HCT116 (cell line): ENCODE measurements around the gene DENND5A. TPM values are rescaled to one million over a fixed set of nuclear protein-coding genes. Genes with fewer than 3 reads are reported as not detected.

ENCODE experiments used
- ATAC-seq: fragments of 200-7000 bp; cut with Tn5 transposase; 2 replicates; pipeline ENCODE4 v1.9.1; 2020; ENCODE audit warnings: mild to moderate bottlenecking, moderate library complexity
- BruUV-seq: library from RNA; stranded (reverse); fragments of 400-500 nt; replicated peaks from 2 replicates; lab custom pipeline; 2021; lab: Mats Ljungman, UMichigan
- CTCF ChIA-PET: fragments of 300-600 bp; sonication (Branson Sonifier 250); formaldehyde crosslinking; loops from one replicate; lab custom pipeline; 2021; ENCODE audit warnings: antibody characterized with exemption; lab: Charles Lee
- POLR2A ChIA-PET: fragments of 300-600, 350-600 bp; sonication (Branson Sonifier 250); formaldehyde crosslinking; loops from one replicate; lab custom pipeline; 2021; ENCODE audit warnings: antibody characterized with exemption; lab: Charles Lee
- RAD21 ChIA-PET, 2 experiments: fragments of 300-600 bp; sonication (Branson Sonifier 250); formaldehyde crosslinking; loops; one replicate each; lab custom pipeline; 2023; ENCODE audit warnings: low total read pairs in 2 of 2; ENCODE audit not compliant: uncharacterized antibody in 2 of 2, unreplicated experiment in 2 of 2, low non-redundant PET in 1 of 2; lab: Charles Lee
- DNase-seq: peaks from one replicate; pipeline ENCODE4 v3.0.0-alpha.2; 2010; ENCODE audit warnings: low read depth, low spot score
- H2AFZ ChIP-seq: fragments of 200-600 bp; shearing (Covaris generic), sonication (generic); 2 replicates; pipeline ENCODE4 v1.6.1; 2017; ENCODE audit warnings: low read depth, mixed run types, mixed read lengths, antibody characterized with exemption, low read length; ENCODE audit not compliant: poor library complexity, severe bottlenecking
- H3K27ac ChIP-seq: 2 replicates; pipeline ENCODE4 v1.5.1; 2012; ENCODE audit warnings: low read depth, low read length
- H3K27me3 ChIP-seq: fragments of 200-600 bp; sonication (generic); 2 replicates; pipeline ENCODE4 v1.6.1; 2016; ENCODE audit warnings: mixed run types, low read length, mixed read lengths; ENCODE audit not compliant: insufficient read depth
- H3K36me3 ChIP-seq, 2 experiments: fragments of 200-500 bp in 1 of 2; fragments of 200-600 bp in 1 of 2; sonication (Bioruptor generic) in 1 of 2; sonication (generic) in 1 of 2; 2 replicates each; pipeline versions ENCODE4 v1.5.1 to v1.6.1; 2014 to 2016; ENCODE audit warnings: low read length in 2 of 2, inconsistent platforms in 1 of 2, mixed read lengths in 1 of 2, mixed run types in 1 of 2; ENCODE audit not compliant: insufficient read depth in 2 of 2, control insufficient read depth in 1 of 2
- H3K4me1 ChIP-seq, 2 experiments: fragments of 200-600 bp in 1 of 2; sonication (generic) in 1 of 2; 2 replicates each; pipeline versions ENCODE4 v1.5.1 to v1.6.1; 2012 to 2017; ENCODE audit warnings: low read length in 2 of 2, inconsistent platforms in 1 of 2, mild to moderate bottlenecking in 1 of 2, mixed read lengths in 1 of 2, mixed run types in 1 of 2, moderate library complexity in 1 of 2; ENCODE audit not compliant: insufficient read depth in 2 of 2, control insufficient read depth in 1 of 2
- H3K4me2 ChIP-seq: fragments of 200-600 bp; sonication (generic); 2 replicates; pipeline ENCODE4 v1.6.1; 2017; ENCODE audit warnings: mixed run types, low read length, mixed read lengths
- H3K4me3 ChIP-seq, 2 experiments: fragments of 200-600 bp in 1 of 2; sonication (generic) in 1 of 2; replicated peaks in 1 of 2; 2 replicates each; pipeline ENCODE4 v1.5.1; 2011 to 2016; ENCODE audit warnings: low read length in 2 of 2, control low read depth in 1 of 2, low read depth in 1 of 2, mild to moderate bottlenecking in 1 of 2, mixed read lengths in 1 of 2, mixed run types in 1 of 2
- H3K79me2 ChIP-seq: fragments of 200-600 bp; sonication (generic); 2 replicates; pipeline ENCODE4 v1.6.1; 2017; ENCODE audit warnings: mild to moderate bottlenecking, mixed run types, low read length, moderate library complexity, mixed read lengths; ENCODE audit not compliant: insufficient read depth
- H3K9ac ChIP-seq: fragments of 200-600 bp; sonication (generic); 2 replicates; pipeline ENCODE4 v1.6.1; 2016; ENCODE audit warnings: low read length, mixed read lengths
- H3K9me2 ChIP-seq: fragments of 200-600 bp; sonication (generic), shearing (Covaris generic); 2 replicates; pipeline ENCODE4 v1.6.1; 2017; ENCODE audit warnings: mixed run types, mild to moderate bottlenecking, moderate library complexity; ENCODE audit not compliant: insufficient read depth
- H3K9me3 ChIP-seq, 2 experiments: fragments of 200-500 bp in 1 of 2; fragments of 200-600 bp in 1 of 2; sonication (Bioruptor generic) in 1 of 2; sonication (generic) in 1 of 2; 2 replicates each; pipeline ENCODE4 v1.6.1; 2014 to 2017; ENCODE audit warnings: low read length in 2 of 2, mixed read lengths in 2 of 2, inconsistent platforms in 1 of 2, low read depth in 1 of 2, mild to moderate bottlenecking in 1 of 2, mixed run types in 1 of 2, moderate library complexity in 1 of 2; ENCODE audit not compliant: control insufficient read depth in 1 of 2, insufficient read depth in 1 of 2
- H4K20me1 ChIP-seq: fragments of 200-600 bp; sonication (generic), shearing (Covaris generic); 2 replicates; pipeline ENCODE4 v1.6.1; 2017; ENCODE audit warnings: mixed run types, mild to moderate bottlenecking, moderate library complexity; ENCODE audit not compliant: insufficient read depth
- ATF3 ChIP-seq: IDR thresholded peaks from 2 replicates; pipeline ENCODE4 v1.6.1; 2012
- CBX3 ChIP-seq: IDR thresholded peaks from 2 replicates; pipeline ENCODE4 v1.6.1; 2012; ENCODE audit warnings: low read depth
- CEBPB ChIP-seq: IDR thresholded peaks from 2 replicates; pipeline ENCODE4 v1.6.1; 2012; ENCODE audit warnings: low read depth
- CTCF ChIP-seq, 3 experiments: fragments of 200-600 bp in 1 of 3; sonication (generic) in 1 of 3; IDR thresholded peaks in 2 of 3; conservative IDR thresholded peaks in 1 of 3; 2 replicates each; pipeline ENCODE4 v1.5.1; 2012 to 2017; ENCODE audit warnings: low read depth in 2 of 3, low read length in 2 of 3, antibody characterized with exemption in 1 of 3, borderline replicate concordance in 1 of 3, control low read depth in 1 of 3, mild to moderate bottlenecking in 1 of 3, mixed read lengths in 1 of 3, mixed run types in 1 of 3, moderate library complexity in 1 of 3; ENCODE audit not compliant: insufficient read depth in 1 of 3
- EGR1 ChIP-seq: IDR thresholded peaks from 2 replicates; pipeline ENCODE4 v1.6.1; 2012; ENCODE audit warnings: low read depth
- ELF1 ChIP-seq: IDR thresholded peaks from 2 replicates; pipeline ENCODE4 v1.6.1; 2012; ENCODE audit warnings: low read depth, borderline replicate concordance
- EZH2 ChIP-seq: fragments of 200-600 bp; sonication (generic); IDR thresholded peaks from 2 replicates; pipeline ENCODE4 v1.6.1; 2017; ENCODE audit warnings: antibody characterized with exemption, mixed run types
- EZH2phosphoT487 ChIP-seq: fragments of 200-600 bp; IDR thresholded peaks from 2 replicates; pipeline ENCODE4 v1.6.1; 2018; ENCODE audit warnings: antibody characterized with exemption, borderline replicate concordance
- MAX ChIP-seq: IDR thresholded peaks from 2 replicates; pipeline ENCODE4 v1.6.1; 2012
- RAD21 ChIP-seq: IDR thresholded peaks from 2 replicates; pipeline ENCODE4 v1.6.1; 2012; ENCODE audit warnings: low read depth, mild to moderate bottlenecking
- SP1 ChIP-seq: IDR thresholded peaks from 2 replicates; pipeline ENCODE4 v1.6.1; 2012; ENCODE audit warnings: low read depth
- SRF ChIP-seq: IDR thresholded peaks from 2 replicates; pipeline ENCODE4 v1.6.1; 2012; ENCODE audit warnings: low read depth
- TCF7L2 ChIP-seq: IDR thresholded peaks from 2 replicates; pipeline ENCODE4 v1.7.0; 2011; ENCODE audit warnings: borderline replicate concordance, inconsistent platforms; ENCODE audit not compliant: insufficient read depth, insufficient read length; ENCODE audit errors: extremely low read depth
- YY1 ChIP-seq: IDR thresholded peaks from 2 replicates; pipeline ENCODE4 v1.6.1; 2011; ENCODE audit warnings: low read length, low read depth, moderate library complexity, mild to moderate bottlenecking; ENCODE audit not compliant: insufficient replicate concordance; ENCODE audit errors: extremely low read depth
- ZBTB33 ChIP-seq: IDR thresholded peaks from 2 replicates; pipeline ENCODE4 v1.6.1; 2011; ENCODE audit warnings: mild to moderate bottlenecking, low read length, moderate library complexity; ENCODE audit not compliant: insufficient replicate concordance; ENCODE audit errors: extremely low read depth
- ZFX ChIP-seq: fragments of 450-650 bp; IDR thresholded peaks from 2 replicates; pipeline ENCODE4 v1.6.1; 2017
- intact Hi-C: fragments of 100-400 bp; cut with micrococcal nuclease; formaldehyde crosslinking; loops from 2 replicates; pipeline ENCODE4 v1.10.0; 2022
- total RNA-seq: library from RNA; stranded (reverse); gene quantifications from one replicate; pipeline ENCODE4 v1.2.1, GENCODE V29; 2021; ENCODE audit not compliant: unreplicated experiment

The DENND5A gene
- total RNA-seq, 1 experiment from 2014 or later: 48.6 TPM

GRCh38 chr11:9091044-9091922, 173.9 kb downstream of the DENND5A start, which contains the start of gene SCUBE2:
Gene SCUBE2, minus strand, starts transcription at chr11:9091599. Its CDS starts 71 bp downstream, at chr11:9091528.
- no peaks in the 10 kb centered on the region for H4K20me1 ChIP-seq
- H3K27ac ChIP-seq: no peak within 1 kb of the TSS
- H3K27me3 ChIP-seq: no peaks in the 10 kb centered on the region

More at GRCh38 chr11:9091044-9091922, 173.9 kb downstream of the DENND5A start, which contains the start of gene SCUBE2:
- Histone ChIP-seq H3K9me2 (no peaks in the 10 kb centered on the region), H3K79me2 (no peaks in the 10 kb centered on the region), H3K4me3 (no peak within 1 kb of the TSS), H3K4me2 (no peak within 1 kb of the TSS), H3K9me3 (no peaks in the 10 kb centered on the region), H3K9ac (no peak within 1 kb of the TSS), H3K4me1 (no peaks in the 10 kb centered on the region), H3K36me3 (no peaks in the 10 kb centered on the region), H2AFZ (no peak within 1 kb of the TSS)
- ATAC-seq: no peak
- RAD21 ChIA-PET: no interaction called here
- BruUV-seq: no TSS peak
- intact Hi-C loops: no loop called here
- no peak for DNase-seq
- CTCF ChIA-PET: no interaction called here
- TF ChIP-seq SP1: no peak
- TF ChIP-seq EZH2phosphoT487: no peak
- no peak for TF ChIP-seq TCF7L2
- TF ChIP-seq MAX: no peak
- TF ChIP-seq ZFX: no peak
- no peak for TF ChIP-seq ELF1
- TF ChIP-seq CBX3: no peak
- TF ChIP-seq RAD21: no peak
- TF ChIP-seq CEBPB: no peak
- TF ChIP-seq EZH2: no peak
- TF ChIP-seq YY1: no peak
- no peak for TF ChIP-seq SRF
- no peak for TF ChIP-seq ZBTB33
- TF ChIP-seq CTCF (IDR thresholded peaks at IDR 0.05 in 2 of 3, conservative IDR thresholded peaks at IDR 0.05 in 1 of 3; ENCODE audit: borderline replicate concordance in 1 of 3, insufficient read depth in 1 of 3, low read depth in 2 of 3, low read length in 2 of 3): no peak
- no peak for TF ChIP-seq EGR1
- no peak for TF ChIP-seq ATF3
- POLR2A ChIA-PET: no interaction called here
